SIG-M5 (cell line): ENCODE measurements around the gene C1QC.
"Not testable (repeated sequence)": the region's sequence is repeated elsewhere in the genome, so short reads cannot be mapped to it uniquely, and the experiment has no call there.

Experiments used
- DNase-seq: peaks from one replicate; lab custom pipeline; 2025; lab: John Stamatoyannopoulos, UW

The C1QC gene

DNA sequence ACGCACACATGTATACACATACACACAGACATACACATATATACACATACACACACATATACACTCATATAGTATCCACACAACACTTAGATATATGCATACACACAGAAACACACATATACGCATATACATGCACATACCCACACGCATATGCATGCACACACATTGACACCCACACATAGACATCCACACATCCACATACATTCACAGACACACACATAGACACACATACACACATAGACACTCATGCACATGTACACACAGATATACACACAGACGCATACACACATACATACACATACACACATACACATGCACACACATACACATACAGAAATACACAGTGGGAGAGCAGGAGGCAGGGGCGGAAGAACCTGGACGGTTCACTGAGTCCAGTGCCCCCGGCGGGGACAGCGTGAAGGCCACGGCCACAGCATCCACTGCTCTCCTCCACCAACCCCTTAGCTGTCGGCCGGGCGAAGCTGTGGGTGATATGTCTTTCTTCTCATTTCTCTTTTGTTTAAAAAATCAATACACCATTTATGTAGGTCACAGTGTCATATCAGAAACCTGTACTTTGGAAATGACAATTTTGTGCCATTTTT lies 6.8 kb downstream of the C1QC start:
- DNase-seq = no peak

DNA sequence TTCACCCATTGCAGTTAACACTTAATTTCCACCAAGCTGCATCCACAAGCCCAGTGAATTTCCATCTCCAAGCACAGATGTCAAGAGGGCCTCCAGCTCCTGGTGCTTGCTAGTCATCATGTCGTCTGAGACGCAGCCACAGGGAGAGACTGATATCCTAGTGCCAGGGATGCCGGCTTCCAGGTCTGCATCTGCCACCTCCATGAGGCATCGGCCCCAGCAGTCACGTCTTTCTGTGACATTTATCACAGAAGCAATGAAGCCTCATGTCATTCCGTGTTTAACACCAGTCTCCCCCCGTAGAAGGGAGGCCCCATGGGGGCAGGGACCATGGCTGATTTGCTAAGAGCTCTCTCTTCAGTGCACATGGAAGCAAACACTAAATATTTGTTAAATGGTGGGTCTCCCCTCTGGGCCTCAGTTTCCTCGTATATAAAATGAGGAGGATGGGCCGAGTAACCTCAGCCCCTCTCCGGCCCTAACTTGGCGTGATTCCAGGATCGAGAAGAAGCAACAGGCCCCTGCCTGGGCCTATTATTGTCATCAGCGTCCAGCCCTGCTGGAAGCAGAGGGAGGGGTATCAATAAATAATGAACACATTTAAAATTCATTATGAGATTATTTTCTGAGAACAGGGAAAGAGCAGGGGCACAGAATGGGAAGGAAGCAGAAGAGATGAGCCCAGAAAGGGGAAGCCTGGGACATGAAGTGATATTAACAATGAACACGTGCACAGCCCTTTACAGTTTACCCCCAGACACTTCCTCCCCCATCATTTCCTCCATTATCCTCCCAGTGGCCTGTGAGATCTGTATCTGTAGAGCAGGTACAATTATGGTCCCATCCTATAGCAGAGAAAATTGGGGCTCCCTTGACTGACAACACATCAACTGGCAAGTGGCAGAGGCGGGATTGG lies 8.8 kb downstream of the C1QC start:
- DNase-seq = no peak

DNA sequence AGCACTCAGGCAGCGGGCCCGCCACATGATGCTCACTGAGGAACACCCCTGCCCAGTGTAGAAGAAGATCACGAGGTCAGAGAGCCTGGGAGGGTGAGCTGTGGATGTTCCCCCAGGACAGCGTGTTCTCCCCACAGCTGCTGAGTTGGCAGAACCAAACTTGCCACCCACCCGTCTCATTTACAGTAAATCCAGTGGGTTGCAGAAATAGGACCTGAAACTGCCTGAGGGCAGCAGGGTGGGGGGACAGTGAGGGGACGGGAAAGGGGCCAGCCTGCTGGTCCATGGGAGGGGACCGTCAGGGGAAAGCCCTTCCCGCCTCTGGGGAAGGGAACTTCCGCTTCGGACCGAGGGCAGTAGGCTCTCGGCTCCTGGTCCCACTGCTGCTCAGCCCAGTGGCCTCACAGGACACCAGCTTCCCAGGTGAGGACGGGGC lies 9.5 kb downstream of the C1QC start, which contains the start of gene C1QB:
Gene C1QB, plus strand, starts transcription at position 356 of the 436 bp plus-strand sequence. CDS start 6,227 bp downstream, outside the sequence.
- DNase-seq = no peak

DNA sequence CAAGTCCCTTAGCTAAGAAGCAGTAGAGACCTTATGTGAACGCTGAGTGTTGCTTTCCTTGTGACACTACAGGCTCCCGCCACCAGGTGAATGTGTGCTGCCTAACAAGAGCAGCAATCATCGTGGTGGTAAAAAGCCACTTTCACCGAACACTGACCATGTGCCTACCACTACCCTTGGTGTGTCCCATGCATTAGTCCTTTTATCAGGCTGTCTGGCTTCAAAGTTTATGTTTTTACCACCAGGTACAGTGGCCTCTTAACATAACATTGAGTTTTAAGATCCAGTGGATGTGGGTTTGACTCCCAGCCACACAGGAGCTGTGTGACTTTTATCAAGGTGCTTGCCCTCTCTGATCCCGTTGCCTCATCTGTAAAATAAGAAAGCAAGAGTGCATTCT lies 11.3 kb downstream of the C1QC start:
- DNase-seq = no peak

DNA sequence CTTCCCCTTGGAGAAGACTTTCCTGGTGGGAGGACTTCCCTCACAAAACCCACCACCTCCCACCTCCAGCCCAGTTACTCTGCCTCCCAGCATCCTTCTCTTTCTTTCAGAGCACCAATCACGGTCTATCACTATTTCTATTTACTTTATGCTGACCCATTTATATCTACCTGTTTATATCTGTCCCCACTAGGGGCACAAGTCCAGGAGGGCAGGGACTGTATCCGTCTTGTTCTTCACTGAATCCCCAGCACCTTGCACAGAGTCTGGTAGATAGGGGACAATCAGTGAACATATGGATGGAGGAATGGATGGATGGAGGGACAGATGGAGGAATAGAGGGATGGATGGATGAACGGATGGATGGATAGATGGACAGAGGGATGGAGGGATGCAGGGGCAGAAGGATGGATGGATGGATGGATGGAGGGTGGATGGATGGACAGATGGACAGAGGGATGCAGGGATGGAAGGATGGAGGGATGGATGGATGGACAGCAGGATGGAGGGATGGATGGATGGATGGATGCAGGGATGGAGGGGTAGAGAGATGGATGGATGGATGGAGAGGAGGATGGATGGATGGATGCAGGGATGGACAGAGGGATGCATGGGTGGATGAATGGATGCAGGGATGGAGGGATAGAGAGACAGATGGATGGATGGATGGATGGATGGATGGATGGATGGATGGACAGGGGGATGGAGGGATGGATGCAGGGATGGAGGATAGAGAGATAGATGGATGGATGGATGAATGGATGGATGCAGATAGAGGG lies 15.1 kb downstream of the C1QC start:
- DNase-seq = no peak

DNA sequence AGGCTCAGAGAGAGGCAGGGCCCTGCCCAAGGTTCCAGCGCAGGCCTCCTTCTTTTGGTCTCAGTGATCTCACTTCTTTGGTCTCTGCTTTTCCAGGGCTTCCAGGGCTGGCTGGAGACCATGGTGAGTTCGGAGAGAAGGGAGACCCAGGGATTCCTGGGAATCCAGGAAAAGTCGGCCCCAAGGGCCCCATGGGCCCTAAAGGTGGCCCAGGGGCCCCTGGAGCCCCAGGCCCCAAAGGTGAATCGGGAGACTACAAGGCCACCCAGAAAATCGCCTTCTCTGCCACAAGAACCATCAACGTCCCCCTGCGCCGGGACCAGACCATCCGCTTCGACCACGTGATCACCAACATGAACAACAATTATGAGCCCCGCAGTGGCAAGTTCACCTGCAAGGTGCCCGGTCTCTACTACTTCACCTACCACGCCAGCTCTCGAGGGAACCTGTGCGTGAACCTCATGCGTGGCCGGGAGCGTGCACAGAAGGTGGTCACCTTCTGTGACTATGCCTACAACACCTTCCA lies 17.3 kb downstream of the C1QC start:
- no peak for DNase-seq

DNA sequence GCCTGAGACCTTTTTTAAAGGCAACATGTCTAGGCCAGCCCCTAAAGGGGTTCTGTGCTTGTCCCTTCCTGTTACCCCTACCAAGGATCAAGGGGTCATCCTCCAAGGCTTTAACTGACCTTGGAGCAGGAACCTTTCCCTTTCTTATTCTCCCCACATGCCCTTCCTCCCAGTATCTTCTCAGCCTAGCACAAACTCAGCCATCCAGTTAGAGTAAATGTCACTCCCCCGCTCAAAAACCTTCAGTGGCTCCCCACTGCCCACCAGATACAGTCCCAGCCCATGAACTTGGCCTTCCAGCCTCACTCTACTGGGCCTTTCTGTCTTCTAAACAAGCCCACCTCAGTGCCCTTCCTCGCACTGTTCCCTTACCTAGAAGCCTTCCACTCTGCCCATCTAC lies 18.4 kb downstream of the C1QC start:
- DNase-seq = no peak

DNA sequence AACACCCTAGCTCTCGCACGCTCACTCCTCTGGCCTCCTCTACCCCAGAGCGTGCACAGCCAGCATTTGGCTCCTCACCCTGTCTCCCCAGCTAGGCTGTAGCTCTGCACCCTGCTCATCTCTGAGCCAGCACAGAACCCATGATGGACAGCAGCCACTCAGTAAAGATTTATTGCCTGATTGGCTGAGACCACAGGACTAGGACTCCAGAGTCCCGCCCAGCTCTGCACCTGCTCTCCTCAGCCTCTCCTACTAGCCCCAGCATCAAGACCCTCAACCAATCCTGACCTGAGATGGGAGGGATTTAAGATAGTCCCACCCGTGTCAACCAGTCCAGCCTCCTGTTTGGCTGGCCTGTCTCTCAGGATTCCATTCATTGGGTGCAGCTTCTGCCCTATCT lies 18.9 kb downstream of the C1QC start:
- DNase-seq = no peak

DNA sequence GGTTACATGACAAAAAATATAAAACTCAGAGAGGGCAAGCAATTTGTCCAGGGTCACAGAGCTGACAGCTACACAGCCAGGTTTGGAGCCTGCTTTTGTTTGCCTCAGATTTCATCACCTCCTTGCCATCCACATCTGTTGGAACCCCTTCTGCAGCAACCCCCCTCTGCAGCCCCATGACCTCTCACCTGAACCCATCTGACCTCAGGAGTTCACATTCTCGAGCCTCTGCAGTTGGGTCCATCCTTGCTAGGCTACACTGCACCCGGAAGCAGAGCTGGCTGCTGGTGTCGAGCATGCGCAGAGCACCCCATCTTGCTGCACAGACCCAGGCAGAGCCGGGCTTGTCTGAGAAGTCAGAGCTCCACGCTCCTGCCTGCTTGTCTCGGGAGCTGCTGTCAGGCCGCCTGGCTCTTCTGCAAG lies 19.6 kb downstream of the C1QC start:
- DNase-seq = no peak

DNA sequence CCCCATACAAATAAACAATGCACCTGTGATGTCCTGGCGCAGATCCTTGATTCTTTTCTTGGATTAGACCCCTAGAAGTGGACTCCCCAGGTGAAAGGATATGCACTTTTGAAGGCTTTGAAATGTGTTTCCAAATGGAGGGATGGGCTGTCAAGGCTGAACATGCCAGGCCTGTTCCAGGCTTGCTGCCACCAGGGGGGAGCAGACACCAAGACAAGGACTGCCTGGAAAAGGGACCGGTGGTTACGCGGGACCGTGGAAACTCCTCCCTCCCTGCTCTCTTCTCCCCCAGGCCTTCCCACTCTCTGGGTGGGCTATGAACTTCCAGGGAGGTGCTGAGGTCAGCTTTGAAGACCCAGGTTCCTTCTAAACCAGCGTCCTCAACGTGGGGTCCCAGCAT lies 22.3 kb downstream of the C1QC start:
- DNase-seq = no peak

DNA sequence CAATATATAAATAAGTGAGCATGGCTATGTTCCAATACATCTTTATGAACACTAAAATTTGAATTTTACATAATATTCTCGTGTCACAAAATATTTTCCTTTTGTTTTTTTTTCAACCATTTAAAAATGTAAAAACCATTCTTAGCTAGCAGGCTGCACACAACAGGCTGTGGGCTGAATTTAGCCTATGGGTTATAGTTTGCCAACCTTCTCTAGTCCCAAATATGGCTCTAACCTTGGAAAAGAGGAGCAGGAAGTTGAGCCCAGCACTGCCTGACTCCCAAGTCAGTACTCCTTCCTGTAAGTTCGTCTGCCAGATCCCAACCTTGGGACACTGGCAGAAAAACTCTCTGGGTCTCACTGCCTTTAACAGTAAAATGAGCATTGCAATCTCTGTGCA lies 23.0 kb downstream of the C1QC start:
- DNase-seq = no peak

DNA sequence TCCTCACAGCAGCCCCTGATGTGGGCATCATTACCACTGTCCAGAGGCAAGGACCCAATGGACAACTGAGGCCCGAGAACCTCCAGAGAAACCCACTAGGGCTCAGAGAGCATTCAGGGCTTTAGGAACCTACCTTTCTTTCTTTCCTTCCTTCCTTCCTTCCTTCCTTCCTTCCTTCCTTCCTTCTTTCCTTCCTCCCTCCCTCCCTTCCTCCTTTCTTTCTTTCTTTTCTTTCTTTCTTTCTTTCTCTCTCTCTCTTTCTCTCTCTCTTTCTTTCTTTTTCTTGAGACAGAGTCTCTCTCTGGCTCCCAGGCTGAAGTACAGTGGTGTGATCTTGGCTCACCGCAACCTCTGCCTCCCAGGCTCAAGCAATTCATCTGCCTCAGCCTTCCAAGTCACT lies 25.4 kb downstream of the C1QC start:
- DNase-seq = not testable (repeated sequence)

DNA sequence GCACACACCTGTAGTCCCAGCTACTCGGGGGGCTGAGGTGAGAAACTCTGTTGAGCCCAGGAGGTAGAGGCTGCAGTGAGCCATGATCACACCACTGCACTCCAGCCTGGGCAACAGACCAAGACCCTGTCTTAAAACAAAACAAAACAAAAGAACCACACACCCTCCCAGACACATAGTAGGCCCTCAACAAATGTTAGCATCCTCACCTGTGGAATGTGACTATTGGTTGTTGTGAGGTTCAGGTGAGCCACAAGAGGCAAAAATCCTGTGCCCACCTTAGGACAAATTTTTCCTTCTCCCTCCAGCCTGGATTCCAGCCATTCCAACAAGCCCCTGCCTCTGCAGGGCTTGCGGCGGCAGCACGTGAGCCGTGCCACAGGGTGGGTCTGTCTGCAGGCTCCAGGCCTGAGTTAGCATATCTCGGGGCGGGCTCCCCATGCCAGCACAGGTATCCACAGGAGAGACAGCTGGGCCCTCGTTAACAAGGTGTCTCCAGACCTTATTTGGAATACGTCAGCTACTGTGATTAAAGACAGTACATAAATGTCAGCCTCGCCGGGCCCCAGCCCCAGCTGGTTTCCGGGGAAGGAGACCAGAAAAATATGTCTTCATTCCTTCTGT lies 27.0 kb downstream of the C1QC start:
- no peak for DNase-seq

DNA sequence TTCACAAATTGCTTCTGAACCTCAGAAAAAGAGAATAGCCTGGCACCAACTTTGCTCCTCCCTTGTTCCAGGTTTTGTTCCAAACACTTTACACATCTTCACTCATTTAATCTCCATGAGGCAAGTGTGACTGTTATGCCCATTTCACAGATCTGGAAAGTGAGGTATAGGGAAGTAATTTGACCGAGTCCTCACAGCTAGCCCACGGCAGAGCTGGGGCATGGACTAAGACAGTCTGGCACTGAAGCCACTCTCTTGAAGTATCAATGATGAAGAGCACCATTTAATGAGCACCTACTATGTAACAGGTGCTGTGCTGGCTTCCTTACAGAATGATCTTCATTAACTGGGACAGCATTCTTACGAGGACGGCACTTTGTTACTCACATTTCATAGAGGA lies 28.6 kb downstream of the C1QC start:
- DNase-seq = no peak

DNA sequence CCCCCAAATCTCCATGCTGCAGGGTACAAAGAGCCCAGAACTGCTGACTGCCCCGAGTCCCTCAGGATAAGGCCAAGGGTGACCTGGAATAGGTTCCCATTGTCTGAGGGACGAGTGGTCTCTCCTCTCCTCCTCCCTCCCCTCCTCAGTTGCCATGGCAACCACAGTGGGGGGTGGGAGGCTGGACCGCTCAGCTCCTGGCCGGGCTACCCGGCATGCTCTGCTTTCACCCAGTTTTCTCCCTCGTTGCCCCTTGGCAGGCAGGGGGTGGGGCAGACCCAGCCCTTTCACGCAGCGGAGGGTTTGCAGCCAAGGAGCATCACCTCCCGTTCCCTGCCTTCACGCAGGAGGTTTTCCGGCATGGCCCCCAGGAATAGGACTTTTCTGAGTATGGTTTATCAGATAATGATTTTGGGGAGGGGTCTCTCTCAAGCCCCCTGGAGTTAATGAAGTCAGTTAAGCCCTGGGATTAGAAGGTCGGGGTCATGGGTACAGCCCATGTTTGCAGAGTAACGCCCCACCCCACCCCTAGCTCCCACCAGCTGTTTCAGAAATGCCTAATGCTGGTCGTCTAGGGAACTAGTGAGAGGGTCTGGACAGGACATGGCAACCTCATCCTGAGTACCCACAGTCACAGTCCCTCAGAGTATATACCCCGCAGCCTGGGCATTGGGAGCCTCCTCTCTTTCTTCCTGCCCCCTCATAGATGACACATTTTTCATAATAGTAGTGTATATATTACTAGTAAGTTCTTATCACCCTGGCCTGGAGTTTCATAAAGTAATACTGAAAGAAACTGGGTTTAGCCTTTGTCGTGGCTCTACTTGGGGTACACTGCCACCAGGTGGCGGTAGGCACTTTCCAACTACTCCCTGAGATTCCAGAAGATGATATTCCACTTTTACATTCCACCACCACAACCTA lies 30.3 kb downstream of the C1QC start:
- no peak for DNase-seq

DNA sequence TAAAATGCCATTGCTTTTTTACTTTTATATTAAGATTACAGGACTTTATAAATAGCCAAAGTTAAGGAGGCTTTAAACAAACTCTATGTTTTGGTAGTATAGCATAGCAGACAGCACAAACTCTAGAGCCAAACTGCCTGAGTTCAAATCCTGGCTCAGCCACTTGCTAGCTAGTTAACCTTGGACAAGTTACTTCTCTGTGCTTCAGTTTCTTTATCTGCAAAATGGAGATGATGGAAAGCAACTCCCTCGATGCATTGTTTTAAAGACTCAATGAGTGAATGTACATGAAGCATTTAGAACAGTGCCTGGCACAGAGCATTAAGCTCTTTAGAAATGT lies 30.9 kb downstream of the C1QC start:
- no peak for DNase-seq

DNA sequence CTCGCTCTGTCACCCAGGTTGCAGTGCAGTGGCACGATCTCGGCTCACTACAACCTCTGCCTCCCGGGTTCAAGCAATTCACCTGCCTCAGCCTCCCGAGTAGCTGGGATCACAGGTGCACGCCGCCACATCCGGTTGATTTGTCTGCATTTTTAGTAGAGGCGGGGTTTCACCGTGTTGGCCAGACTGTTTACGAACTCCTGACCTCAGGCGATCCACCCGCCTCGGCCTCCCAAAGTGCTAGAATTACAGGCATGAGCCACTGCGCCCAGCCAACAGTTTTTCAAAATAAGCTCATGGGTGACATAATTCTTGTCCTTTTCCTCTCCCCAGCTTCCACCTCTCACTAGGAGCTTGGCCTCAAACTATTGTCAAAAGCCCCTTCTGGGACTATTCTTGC lies 32.7 kb downstream of the C1QC start:
- DNase-seq = not testable (repeated sequence)

DNA sequence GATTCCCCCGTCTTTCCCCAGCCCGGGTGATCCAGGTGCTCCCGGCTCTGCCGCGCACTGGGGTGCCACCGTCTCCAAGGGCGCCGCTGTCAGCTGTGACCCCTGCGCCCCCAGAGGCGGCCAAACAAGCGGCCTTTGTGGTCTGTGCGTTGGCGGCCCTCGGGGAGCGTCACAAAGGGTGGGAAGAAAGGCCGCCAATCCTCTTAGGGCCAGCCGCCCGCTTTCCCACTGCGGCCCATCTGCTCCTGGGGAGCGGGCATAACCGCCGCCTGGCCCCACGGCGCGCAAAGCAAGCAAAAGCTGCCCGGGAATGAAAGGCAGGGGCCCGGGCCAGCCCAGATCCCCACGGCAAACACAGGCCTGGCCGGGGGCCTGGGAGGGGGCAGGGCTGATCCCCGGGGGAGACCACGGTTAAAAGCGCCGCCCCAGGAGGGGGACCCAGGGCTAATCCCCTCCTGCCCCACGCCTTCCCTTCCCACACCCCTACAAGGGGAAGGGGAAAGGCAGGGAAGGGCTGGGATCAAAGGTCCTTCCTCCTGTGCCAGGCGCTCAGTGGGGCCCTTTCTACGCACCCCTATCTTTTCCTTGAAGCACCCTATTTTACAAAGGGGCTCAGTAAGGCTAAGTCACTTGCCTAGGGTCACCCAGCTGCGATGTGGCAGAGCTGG lies 33.6 kb downstream of the C1QC start:
- no peak for DNase-seq

DNA sequence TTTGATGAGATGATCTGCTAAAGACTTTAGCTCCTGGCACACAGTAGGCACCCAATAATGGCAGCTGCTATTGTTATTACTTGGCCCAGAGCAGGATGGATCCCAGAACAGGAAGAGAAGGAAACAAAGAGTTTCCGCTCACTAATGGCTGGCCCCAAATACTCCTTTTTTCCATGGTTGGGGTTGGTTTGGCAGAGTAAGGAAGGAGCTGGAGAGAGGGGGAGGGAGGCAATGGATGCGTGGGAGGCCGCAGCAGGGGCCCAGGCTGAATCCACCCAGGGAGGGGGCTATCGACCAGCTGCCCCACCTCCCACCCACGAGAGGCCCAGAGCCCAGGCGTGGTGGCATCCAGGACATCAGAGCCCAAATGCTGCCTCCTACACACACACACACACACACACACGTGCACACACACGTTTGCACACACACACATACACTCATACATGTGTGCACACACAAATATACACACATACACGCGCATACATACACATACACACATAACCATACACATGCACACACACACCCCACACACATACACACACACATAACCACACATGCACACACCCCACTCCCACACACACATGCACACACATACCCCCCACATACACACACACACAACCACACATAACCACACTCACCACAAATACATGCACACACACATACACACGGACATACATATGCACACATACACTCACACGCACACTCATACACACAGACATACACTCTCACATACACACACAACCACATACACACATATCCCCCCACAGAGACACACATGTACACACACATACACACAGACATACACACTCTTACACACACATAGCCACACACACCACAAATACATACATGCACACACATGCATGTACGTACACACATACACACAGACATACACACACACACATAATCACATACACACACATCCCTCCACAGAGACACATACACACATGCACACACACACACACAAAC lies 34.8 kb downstream of the C1QC start:
- DNase-seq = no peak
